GM12873 (cell line): Measurements from ENCODE around the gene ZDHHC8.

ENCODE experiments used
- CTCF ChIP-seq: IDR thresholded peaks from 2 replicates; pipeline ENCODE4 v1.5.1; 2012; ENCODE audit warnings: low read depth, mild to moderate bottlenecking, moderate library complexity, low read length, control low read depth; ENCODE audit not compliant: insufficient read depth; ENCODE audit errors: missing control alignments

Gene ZDHHC8

GRCh38 chr22:20146777-20147176 is 15.2 kb downstream of the ZDHHC8 start:
- TF ChIP-seq CTCF = no peak

- TF ChIP-seq CTCF = no peak
Measured at GRCh38 chr22:20147237-20147988, 15.8 kb downstream of the ZDHHC8 start.

- TF ChIP-seq CTCF = no peak
Measured at GRCh38 chr22:20148414-20148813, 16.8 kb downstream of the ZDHHC8 start.

- TF ChIP-seq CTCF = no peak
Measured at GRCh38 chr22:20149257-20150250, 17.9 kb downstream of the ZDHHC8 start.

- TF ChIP-seq CTCF = no peak
Measured at GRCh38 chr22:20150381-20151275, 19.0 kb downstream of the ZDHHC8 start, which contains the start of gene CCDC188. Gene CCDC188, minus strand, starts transcription at chr22:20151055. Its CDS starts 69 bp downstream, at chr22:20150986.

GRCh38 chr22:20151276-20151588 is 19.6 kb downstream of the ZDHHC8 start:
- no peak for TF ChIP-seq CTCF
